Hepatocyte (in vitro differentiated cells): ENCODE data around the gene ATP5PF.

Experiments used
- CTCF ChIP-seq: fragments of 200-600 bp; sonication (generic); IDR thresholded peaks from 2 replicates; pipeline ENCODE4 v1.5.1; 2016; ENCODE audit warnings: antibody characterized with exemption, mild to moderate bottlenecking; ENCODE audit not compliant: poor library complexity
- EZH2phosphoT487 ChIP-seq: fragments of 200-600 bp; sonication (generic); IDR thresholded peaks from one replicate; pipeline ENCODE4 v1.6.1; 2018; ENCODE audit warnings: antibody characterized with exemption, mild to moderate bottlenecking, low read depth, moderate library complexity; ENCODE audit not compliant: unreplicated experiment, severe bottlenecking

- TF ChIP-seq EZH2phosphoT487 = no peak
- TF ChIP-seq CTCF = peak; percentile 79
These were observed 26.1 kb downstream of the ATP5PF start for GRCh38 chr21:25708467-25709065.
